HCT116 (cell line): ENCODE measurements around the gene RHNO1. TPM values are rescaled to one million over a fixed set of nuclear protein-coding genes. Genes with fewer than 3 reads are reported as not detected.

Experiments used
- ATAC-seq: fragments of 200-7000 bp; cut with Tn5 transposase; 2 replicates; pipeline ENCODE4 v1.9.1; 2020; ENCODE audit warnings: mild to moderate bottlenecking, moderate library complexity
- BruUV-seq: library from RNA; stranded (reverse); fragments of 400-500 nt; replicated peaks from 2 replicates; lab custom pipeline; 2021; lab: Mats Ljungman, UMichigan
- CTCF ChIA-PET: fragments of 300-600 bp; sonication (Branson Sonifier 250); formaldehyde crosslinking; loops from one replicate; lab custom pipeline; 2021; ENCODE audit warnings: antibody characterized with exemption; lab: Charles Lee
- POLR2A ChIA-PET: fragments of 300-600, 350-600 bp; sonication (Branson Sonifier 250); formaldehyde crosslinking; loops from one replicate; lab custom pipeline; 2021; ENCODE audit warnings: antibody characterized with exemption; lab: Charles Lee
- RAD21 ChIA-PET, 2 experiments: fragments of 300-600 bp; sonication (Branson Sonifier 250); formaldehyde crosslinking; loops; one replicate each; lab custom pipeline; 2023; ENCODE audit warnings: low total read pairs in 2 of 2; ENCODE audit not compliant: uncharacterized antibody in 2 of 2, unreplicated experiment in 2 of 2, low non-redundant PET in 1 of 2; lab: Charles Lee
- DNase-seq: peaks from one replicate; pipeline ENCODE4 v3.0.0-alpha.2; 2010; ENCODE audit warnings: low read depth, low spot score
- H2AFZ ChIP-seq: fragments of 200-600 bp; shearing (Covaris generic), sonication (generic); 2 replicates; pipeline ENCODE4 v1.6.1; 2017; ENCODE audit warnings: low read depth, mixed run types, mixed read lengths, antibody characterized with exemption, low read length; ENCODE audit not compliant: poor library complexity, severe bottlenecking
- H3K27ac ChIP-seq: 2 replicates; pipeline ENCODE4 v1.5.1; 2012; ENCODE audit warnings: low read depth, low read length
- H3K27me3 ChIP-seq: fragments of 200-600 bp; sonication (generic); 2 replicates; pipeline ENCODE4 v1.6.1; 2016; ENCODE audit warnings: mixed run types, low read length, mixed read lengths; ENCODE audit not compliant: insufficient read depth
- H3K36me3 ChIP-seq, 2 experiments: fragments of 200-500 bp in 1 of 2; fragments of 200-600 bp in 1 of 2; sonication (Bioruptor generic) in 1 of 2; sonication (generic) in 1 of 2; 2 replicates each; pipeline versions ENCODE4 v1.5.1 to v1.6.1; 2014 to 2016; ENCODE audit warnings: low read length in 2 of 2, inconsistent platforms in 1 of 2, mixed read lengths in 1 of 2, mixed run types in 1 of 2; ENCODE audit not compliant: insufficient read depth in 2 of 2, control insufficient read depth in 1 of 2
- H3K4me1 ChIP-seq, 2 experiments: fragments of 200-600 bp in 1 of 2; sonication (generic) in 1 of 2; 2 replicates each; pipeline versions ENCODE4 v1.5.1 to v1.6.1; 2012 to 2017; ENCODE audit warnings: low read length in 2 of 2, inconsistent platforms in 1 of 2, mild to moderate bottlenecking in 1 of 2, mixed read lengths in 1 of 2, mixed run types in 1 of 2, moderate library complexity in 1 of 2; ENCODE audit not compliant: insufficient read depth in 2 of 2, control insufficient read depth in 1 of 2
- H3K4me2 ChIP-seq: fragments of 200-600 bp; sonication (generic); 2 replicates; pipeline ENCODE4 v1.6.1; 2017; ENCODE audit warnings: mixed run types, low read length, mixed read lengths
- H3K4me3 ChIP-seq, 2 experiments: fragments of 200-600 bp in 1 of 2; sonication (generic) in 1 of 2; replicated peaks in 1 of 2; 2 replicates each; pipeline ENCODE4 v1.5.1; 2011 to 2016; ENCODE audit warnings: low read length in 2 of 2, control low read depth in 1 of 2, low read depth in 1 of 2, mild to moderate bottlenecking in 1 of 2, mixed read lengths in 1 of 2, mixed run types in 1 of 2
- H3K79me2 ChIP-seq: fragments of 200-600 bp; sonication (generic); 2 replicates; pipeline ENCODE4 v1.6.1; 2017; ENCODE audit warnings: mild to moderate bottlenecking, mixed run types, low read length, moderate library complexity, mixed read lengths; ENCODE audit not compliant: insufficient read depth
- H3K9ac ChIP-seq: fragments of 200-600 bp; sonication (generic); 2 replicates; pipeline ENCODE4 v1.6.1; 2016; ENCODE audit warnings: low read length, mixed read lengths
- H3K9me2 ChIP-seq: fragments of 200-600 bp; sonication (generic), shearing (Covaris generic); 2 replicates; pipeline ENCODE4 v1.6.1; 2017; ENCODE audit warnings: mixed run types, mild to moderate bottlenecking, moderate library complexity; ENCODE audit not compliant: insufficient read depth
- H3K9me3 ChIP-seq, 2 experiments: fragments of 200-500 bp in 1 of 2; fragments of 200-600 bp in 1 of 2; sonication (Bioruptor generic) in 1 of 2; sonication (generic) in 1 of 2; 2 replicates each; pipeline ENCODE4 v1.6.1; 2014 to 2017; ENCODE audit warnings: low read length in 2 of 2, mixed read lengths in 2 of 2, inconsistent platforms in 1 of 2, low read depth in 1 of 2, mild to moderate bottlenecking in 1 of 2, mixed run types in 1 of 2, moderate library complexity in 1 of 2; ENCODE audit not compliant: control insufficient read depth in 1 of 2, insufficient read depth in 1 of 2
- H4K20me1 ChIP-seq: fragments of 200-600 bp; sonication (generic), shearing (Covaris generic); 2 replicates; pipeline ENCODE4 v1.6.1; 2017; ENCODE audit warnings: mixed run types, mild to moderate bottlenecking, moderate library complexity; ENCODE audit not compliant: insufficient read depth
- ATF3 ChIP-seq: IDR thresholded peaks from 2 replicates; pipeline ENCODE4 v1.6.1; 2012
- CBX3 ChIP-seq: IDR thresholded peaks from 2 replicates; pipeline ENCODE4 v1.6.1; 2012; ENCODE audit warnings: low read depth
- CTCF ChIP-seq, 3 experiments: fragments of 200-600 bp in 1 of 3; sonication (generic) in 1 of 3; IDR thresholded peaks in 2 of 3; conservative IDR thresholded peaks in 1 of 3; 2 replicates each; pipeline ENCODE4 v1.5.1; 2012 to 2017; ENCODE audit warnings: low read depth in 2 of 3, low read length in 2 of 3, antibody characterized with exemption in 1 of 3, borderline replicate concordance in 1 of 3, control low read depth in 1 of 3, mild to moderate bottlenecking in 1 of 3, mixed read lengths in 1 of 3, mixed run types in 1 of 3, moderate library complexity in 1 of 3; ENCODE audit not compliant: insufficient read depth in 1 of 3
- EZH2phosphoT487 ChIP-seq: fragments of 200-600 bp; IDR thresholded peaks from 2 replicates; pipeline ENCODE4 v1.6.1; 2018; ENCODE audit warnings: antibody characterized with exemption, borderline replicate concordance
- FOSL1 ChIP-seq: IDR thresholded peaks from 2 replicates; pipeline ENCODE4 v1.6.1; 2012; ENCODE audit warnings: low read depth
- JUND ChIP-seq: IDR thresholded peaks from 2 replicates; pipeline ENCODE4 v1.6.1; 2012
- MAX ChIP-seq: IDR thresholded peaks from 2 replicates; pipeline ENCODE4 v1.6.1; 2012
- POLR2A ChIP-seq: IDR thresholded peaks from 2 replicates; pipeline ENCODE4 v1.7.0; 2011; ENCODE audit warnings: borderline replicate concordance; ENCODE audit not compliant: insufficient read depth, insufficient read length; ENCODE audit errors: extremely low read depth
- POLR2AphosphoS5 ChIP-seq: IDR thresholded peaks from 2 replicates; pipeline ENCODE4 v1.6.1; 2011; ENCODE audit warnings: mild to moderate bottlenecking, low read depth, low read length, moderate library complexity
- RAD21 ChIP-seq: IDR thresholded peaks from 2 replicates; pipeline ENCODE4 v1.6.1; 2012; ENCODE audit warnings: low read depth, mild to moderate bottlenecking
- REST ChIP-seq: IDR thresholded peaks from 2 replicates; pipeline ENCODE4 v1.6.1; 2012; ENCODE audit warnings: low read depth
- SIN3A ChIP-seq: IDR thresholded peaks from 2 replicates; pipeline ENCODE4 v1.6.1; 2012; ENCODE audit warnings: low read depth
- SP1 ChIP-seq: IDR thresholded peaks from 2 replicates; pipeline ENCODE4 v1.6.1; 2012; ENCODE audit warnings: low read depth
- TCF7L2 ChIP-seq: IDR thresholded peaks from 2 replicates; pipeline ENCODE4 v1.7.0; 2011; ENCODE audit warnings: borderline replicate concordance, inconsistent platforms; ENCODE audit not compliant: insufficient read depth, insufficient read length; ENCODE audit errors: extremely low read depth
- YY1 ChIP-seq: IDR thresholded peaks from 2 replicates; pipeline ENCODE4 v1.6.1; 2011; ENCODE audit warnings: low read length, low read depth, moderate library complexity, mild to moderate bottlenecking; ENCODE audit not compliant: insufficient replicate concordance; ENCODE audit errors: extremely low read depth
- ZBTB33 ChIP-seq: IDR thresholded peaks from 2 replicates; pipeline ENCODE4 v1.6.1; 2011; ENCODE audit warnings: mild to moderate bottlenecking, low read length, moderate library complexity; ENCODE audit not compliant: insufficient replicate concordance; ENCODE audit errors: extremely low read depth
- ZFX ChIP-seq: fragments of 450-650 bp; IDR thresholded peaks from 2 replicates; pipeline ENCODE4 v1.6.1; 2017
- intact Hi-C: fragments of 100-400 bp; cut with micrococcal nuclease; formaldehyde crosslinking; loops from 2 replicates; pipeline ENCODE4 v1.10.0; 2022
- total RNA-seq: library from RNA; stranded (reverse); gene quantifications from one replicate; pipeline ENCODE4 v1.2.1, GENCODE V29; 2021; ENCODE audit not compliant: unreplicated experiment

Gene RHNO1
- total RNA-seq, 1 experiment from 2014 or later, result 29.7 TPM

GRCh38 chr12:2925322-2925995, 48.4 kb downstream of the RHNO1 start (continued):
- TF ChIP-seq RAD21, result no peak
- TF ChIP-seq SP1, result no peak
- no peak for TF ChIP-seq CBX3

- Histone ChIP-seq H2AFZ (no peak overlapping the region), H3K79me2 (no peaks in the 10 kb centered on the region), H3K9me3 (no peaks in the 10 kb centered on the region), H3K4me3 (no peak overlapping the region), H4K20me1 (no peaks in the 10 kb centered on the region), H3K9me2 (no peaks in the 10 kb centered on the region), H3K9ac (no peak overlapping the region), H3K27ac (no peak overlapping the region), H3K4me1 (peaks cover 6 to 9% of the 10 kb centered on the region in 2 experiments; a peak in 2 of 4 replicates), H3K27me3 (no peaks in the 10 kb centered on the region), H3K4me2 (no peak overlapping the region), H3K36me3 (peaks cover 18 to 19% of the 10 kb centered on the region in 2 experiments; a peak in 3 of 4 replicates)
- CTCF ChIA-PET, result interaction anchor here (1.9 kb wide), 1 partner anchor 13 kb away, joined by 5 read pairs; no protein-coding TSS in a partner anchor
- intact Hi-C loops, result no loop called here
- RAD21 ChIA-PET, result no interaction called here
- ATAC-seq, result no peak
- POLR2A ChIA-PET, result no interaction called here
- BruUV-seq, result no TSS peak
- no peak for DNase-seq
- no peak for TF ChIP-seq POLR2AphosphoS5
- TF ChIP-seq FOSL1, result no peak
- TF ChIP-seq RAD21, result no peak
- TF ChIP-seq POLR2A, result no peak
- no peak for TF ChIP-seq CBX3
- no peak for TF ChIP-seq ATF3
- no peak for TF ChIP-seq EZH2phosphoT487
- no peak for TF ChIP-seq SIN3A
- no peak for TF ChIP-seq SP1
- TF ChIP-seq JUND, result no peak
- no peak for TF ChIP-seq TCF7L2
- TF ChIP-seq ZFX, result no peak
- TF ChIP-seq CTCF (IDR thresholded peaks at IDR 0.05 in 2 of 3, conservative IDR thresholded peaks at IDR 0.05 in 1 of 3; ENCODE audit: borderline replicate concordance in 1 of 3, insufficient read depth in 1 of 3, low read depth in 2 of 3, low read length in 2 of 3), result no peak
- TF ChIP-seq REST, result no peak
- TF ChIP-seq ZBTB33, result no peak
- TF ChIP-seq YY1, result no peak
- TF ChIP-seq MAX, result no peak
These were observed 53.8 kb downstream of the RHNO1 start for GRCh38 chr12:2930865-2931264.
